MM.1S (cell line): ENCODE results near the gene PPP2R5B.

ENCODE experiments used
- DNase-seq: peaks from one replicate; pipeline ENCODE4 v3.0.0-alpha.2; 2015
- H2AFZ ChIP-seq: fragments of 300-600 bp; sonication (generic); 2 replicates; pipeline ENCODE4 v1.6.0; 2016; ENCODE audit warnings: antibody characterized with exemption, low read length
- H3F3A ChIP-seq: fragments of 300-600 bp; sonication (generic); 2 replicates; pipeline ENCODE4 v1.6.1; 2016; ENCODE audit warnings: mild to moderate bottlenecking, antibody characterized with exemption, low read length, moderate library complexity, mixed read lengths; ENCODE audit not compliant: insufficient read depth
- H3K27ac ChIP-seq: fragments of 300-600 bp; sonication (generic); 2 replicates; pipeline ENCODE4 v1.5.1; 2016; ENCODE audit warnings: mild to moderate bottlenecking, low read length
- H3K27me3 ChIP-seq: fragments of 300-600 bp; sonication (generic); replicated peaks from 2 replicates; pipeline ENCODE4 v1.6.0; 2016; ENCODE audit warnings: low read length; ENCODE audit not compliant: insufficient read depth
- H3K36me3 ChIP-seq: fragments of 300-600 bp; sonication (generic); replicated peaks from 2 replicates; pipeline ENCODE4 v1.6.1; 2016; ENCODE audit warnings: mild to moderate bottlenecking, low read length, mixed read lengths; ENCODE audit not compliant: insufficient read depth
- H3K4me1 ChIP-seq: fragments of 300-600 bp; sonication (generic); 2 replicates; pipeline ENCODE4 v1.6.1; 2016; ENCODE audit warnings: low read length, mixed read lengths
- H3K4me2 ChIP-seq: fragments of 300-600 bp; sonication (generic); 2 replicates; pipeline ENCODE4 v1.6.0; 2016; ENCODE audit warnings: low read depth, low read length
- H3K4me3 ChIP-seq: fragments of 300-600 bp; sonication (generic); 2 replicates; pipeline ENCODE4 v1.5.1; 2016; ENCODE audit warnings: low read length, mixed read lengths
- H3K79me2 ChIP-seq: fragments of 300-600 bp; sonication (generic); 2 replicates; pipeline ENCODE4 v1.6.1; 2016; ENCODE audit warnings: mixed run types, low read length, mixed read lengths
- H3K9ac ChIP-seq: fragments of 300-600 bp; sonication (generic); 2 replicates; pipeline ENCODE4 v1.6.1; 2016; ENCODE audit warnings: low read length, mixed read lengths
- H3K9me2 ChIP-seq: fragments of 300-600 bp; sonication (generic); replicated peaks from 2 replicates; pipeline ENCODE4 v1.6.1; 2016; ENCODE audit warnings: mild to moderate bottlenecking, low read length, mixed read lengths; ENCODE audit not compliant: insufficient read depth
- H3K9me3 ChIP-seq: fragments of 300-600 bp; sonication (generic); replicated peaks from 2 replicates; pipeline ENCODE4 v1.6.1; 2016; ENCODE audit warnings: mild to moderate bottlenecking, low read length, mixed read lengths; ENCODE audit not compliant: insufficient read depth
- H4K20me1 ChIP-seq: fragments of 300-600 bp; sonication (generic); 2 replicates; pipeline ENCODE4 v1.6.1; 2016; ENCODE audit warnings: mild to moderate bottlenecking, low read length, moderate library complexity, mixed read lengths; ENCODE audit not compliant: insufficient read depth
- EZH2 ChIP-seq: fragments of 300-600 bp; sonication (generic); optimal IDR thresholded peaks from 2 replicates; pipeline ENCODE3; 2017; ENCODE audit warnings: low read depth, mild to moderate bottlenecking, antibody characterized with exemption, low read length, mixed read lengths
- EZH2phosphoT487 ChIP-seq: fragments of 300-600 bp; sonication (generic); IDR thresholded peaks from 2 replicates; pipeline ENCODE4 v1.6.1; 2018; ENCODE audit warnings: antibody characterized with exemption, low read length
- TF ChIP-seq, protein P1 (sequence below): fragments of 300-600 bp; sonication (generic); IDR thresholded peaks from 2 replicates; pipeline ENCODE4 v1.5.1; 2016; ENCODE audit warnings: antibody characterized with exemption, low read length, mixed read lengths

PPP2R5B gene

DNA sequence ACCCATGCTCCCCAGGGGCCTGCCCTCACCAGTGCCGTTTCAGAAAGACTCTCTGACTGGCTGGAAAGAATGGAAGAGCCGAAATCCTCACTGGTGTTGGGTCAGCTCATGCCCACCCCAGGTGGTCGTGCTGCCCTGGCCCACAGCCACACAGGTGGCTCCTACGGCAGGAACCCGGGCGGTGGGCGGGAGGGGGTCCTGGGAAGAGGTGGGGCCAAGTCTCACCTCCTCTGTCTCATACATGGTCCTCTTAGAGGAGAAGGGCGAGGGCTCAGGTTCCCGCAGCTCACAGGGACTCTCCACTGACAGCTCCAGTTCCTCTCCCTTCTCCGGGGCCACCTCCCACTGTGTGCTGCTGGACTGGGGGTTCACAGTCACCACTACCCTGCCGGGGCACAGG lies 15.7 kb upstream of the PPP2R5B start:
- Histone ChIP-seq H4K20me1 (no peaks in the 10 kb centered on the region), H3K4me1 (no peaks in the 10 kb centered on the region), H3K9ac (no peak overlapping the region), H3K9me2 (no peaks in the 10 kb centered on the region), H3F3A (no peaks in the 10 kb centered on the region), H3K4me2 (no peak overlapping the region), H3K9me3 (no peaks in the 10 kb centered on the region), H2AFZ (no peak overlapping the region), H3K27ac (no peak overlapping the region), H3K27me3 (no peaks in the 10 kb centered on the region), H3K36me3 (no peaks in the 10 kb centered on the region; the same call in 1 of the 2 replicates), H3K4me3 (no peak overlapping the region), H3K79me2 (no peaks in the 10 kb centered on the region)
- no peak for DNase-seq
- TF ChIP-seq, protein P1, sequence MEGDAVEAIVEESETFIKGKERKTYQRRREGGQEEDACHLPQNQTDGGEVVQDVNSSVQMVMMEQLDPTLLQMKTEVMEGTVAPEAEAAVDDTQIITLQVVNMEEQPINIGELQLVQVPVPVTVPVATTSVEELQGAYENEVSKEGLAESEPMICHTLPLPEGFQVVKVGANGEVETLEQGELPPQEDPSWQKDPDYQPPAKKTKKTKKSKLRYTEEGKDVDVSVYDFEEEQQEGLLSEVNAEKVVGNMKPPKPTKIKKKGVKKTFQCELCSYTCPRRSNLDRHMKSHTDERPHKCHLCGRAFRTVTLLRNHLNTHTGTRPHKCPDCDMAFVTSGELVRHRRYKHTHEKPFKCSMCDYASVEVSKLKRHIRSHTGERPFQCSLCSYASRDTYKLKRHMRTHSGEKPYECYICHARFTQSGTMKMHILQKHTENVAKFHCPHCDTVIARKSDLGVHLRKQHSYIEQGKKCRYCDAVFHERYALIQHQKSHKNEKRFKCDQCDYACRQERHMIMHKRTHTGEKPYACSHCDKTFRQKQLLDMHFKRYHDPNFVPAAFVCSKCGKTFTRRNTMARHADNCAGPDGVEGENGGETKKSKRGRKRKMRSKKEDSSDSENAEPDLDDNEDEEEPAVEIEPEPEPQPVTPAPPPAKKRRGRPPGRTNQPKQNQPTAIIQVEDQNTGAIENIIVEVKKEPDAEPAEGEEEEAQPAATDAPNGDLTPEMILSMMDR = no peak
- TF ChIP-seq EZH2phosphoT487 (no peak), EZH2 (no peak)

DNA sequence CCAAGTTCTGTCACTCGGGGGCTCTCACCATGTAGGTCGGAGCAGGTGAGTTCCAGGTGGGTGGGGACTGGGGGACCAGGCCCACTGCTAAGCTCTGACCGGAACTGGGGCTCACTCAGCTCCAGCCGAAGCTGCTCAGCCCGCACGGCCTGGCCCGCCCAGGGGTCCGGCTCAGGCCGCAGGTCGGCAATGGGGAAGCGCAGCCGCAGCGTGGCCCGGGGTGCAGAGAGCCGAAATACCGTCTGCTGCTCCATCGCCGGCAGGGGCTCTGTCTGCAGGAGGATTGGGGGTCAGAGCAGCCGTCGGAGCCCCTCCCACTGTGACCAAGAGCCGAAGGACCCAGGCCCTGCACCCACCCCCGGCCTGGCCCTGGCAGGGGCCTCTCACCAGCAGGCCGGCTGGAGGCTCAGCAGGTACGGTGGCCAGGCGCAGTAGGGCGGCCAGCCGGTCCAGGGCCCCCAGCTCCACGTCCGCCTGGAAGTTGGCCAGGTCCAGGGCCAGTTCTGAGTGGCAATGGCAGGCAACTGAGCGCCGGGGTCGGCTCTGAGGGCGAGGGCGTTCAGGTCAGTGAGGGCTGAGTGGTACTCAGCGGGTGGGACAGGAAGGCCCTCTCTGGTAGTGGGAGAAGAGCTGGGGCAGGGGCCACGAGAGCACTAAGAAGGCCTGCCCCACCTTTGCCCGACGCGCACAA lies 14.7 kb upstream of the PPP2R5B start:
- no peaks in the 10 kb centered on the region for H4K20me1 ChIP-seq
- no peaks in the 10 kb centered on the region for H3K4me1 ChIP-seq
- no peaks in the 10 kb centered on the region for H3F3A ChIP-seq
- H3K9me2 ChIP-seq = no peaks in the 10 kb centered on the region
- no peaks in the 10 kb centered on the region for H3K9me3 ChIP-seq
- no peaks in the 10 kb centered on the region; the same call in 1 of the 2 replicates for H3K36me3 ChIP-seq
- H3K4me3 ChIP-seq = no peak overlapping the region
- TF ChIP-seq EZH2phosphoT487 = no peak
- TF ChIP-seq, protein P1 = no peak
- TF ChIP-seq EZH2 = no peak
- no peak overlapping the region for H3K4me2 ChIP-seq
- no peaks in the 10 kb centered on the region for H3K27me3 ChIP-seq
- no peak overlapping the region for H3K9ac ChIP-seq
- H3K79me2 ChIP-seq = no peaks in the 10 kb centered on the region
- H3K27ac ChIP-seq = no peak overlapping the region
- no peak overlapping the region for H2AFZ ChIP-seq
- no peak for DNase-seq

DNA sequence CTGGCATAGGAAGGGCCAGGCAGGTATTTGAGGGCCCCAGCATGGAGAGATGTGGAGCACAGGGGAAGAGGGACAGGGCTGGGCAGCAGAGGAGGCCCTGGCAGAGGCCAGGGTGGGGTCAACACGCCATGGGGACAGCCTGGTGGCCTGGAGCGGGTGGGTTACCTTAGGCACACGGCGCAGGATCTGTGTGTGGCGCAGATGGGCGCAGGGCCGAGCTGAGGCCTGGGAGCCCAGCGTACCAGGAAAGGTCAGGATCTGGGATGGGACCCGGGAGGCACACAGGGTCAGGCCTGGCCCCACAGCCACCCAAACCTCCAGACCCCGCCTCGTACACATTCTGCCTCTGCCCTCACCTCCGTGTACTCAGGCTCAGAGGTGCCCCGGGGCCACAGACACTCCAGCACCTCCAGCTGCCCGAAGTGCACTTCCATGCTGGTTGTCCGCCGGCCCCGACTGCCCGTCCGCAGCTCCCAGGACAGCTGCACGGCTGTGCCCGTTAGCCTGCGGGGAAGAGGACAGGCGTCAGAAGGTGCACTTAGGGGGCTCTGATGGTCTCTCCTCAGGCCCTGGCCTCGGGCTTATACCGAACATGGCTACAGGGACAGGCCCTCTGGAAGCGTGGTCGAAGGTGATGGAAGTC lies 13.9 kb upstream of the PPP2R5B start:
- no peak for DNase-seq
- no peaks in the 10 kb centered on the region for H3F3A ChIP-seq
- H3K9me3 ChIP-seq = no peaks in the 10 kb centered on the region
- no peaks in the 10 kb centered on the region for H3K36me3 ChIP-seq
- no peaks in the 10 kb centered on the region for H3K27me3 ChIP-seq
- H3K79me2 ChIP-seq = peaks cover 6% of the 10 kb centered on the region
- H3K9me2 ChIP-seq = no peaks in the 10 kb centered on the region
- H3K4me1 ChIP-seq = no peaks in the 10 kb centered on the region; the same call in 1 of the 2 replicates
- H3K27ac ChIP-seq = no peak overlapping the region
- H2AFZ ChIP-seq = no peak overlapping the region
- H3K4me2 ChIP-seq = no peak overlapping the region
- no peak overlapping the region for H3K9ac ChIP-seq
- TF ChIP-seq EZH2 (no peak), EZH2phosphoT487 (no peak)
- TF ChIP-seq, protein P1 = no peak
- H4K20me1 ChIP-seq = no peaks in the 10 kb centered on the region
- H3K4me3 ChIP-seq = no peak overlapping the region
